GM21825 (cell line): ENCODE results near the gene C6orf89.

ENCODE experiments used
- ATAC-seq: cut with Tn5 transposase; IDR thresholded peaks from one replicate; pipeline ENCODE4 v1.9.1; 2021; ENCODE audit warnings: mild to moderate bottlenecking, moderate library complexity; ENCODE audit not compliant: unreplicated experiment

The C6orf89 gene

GRCh38 chr6:36885461-36886401 is at the start of gene C6orf89:
TSS of gene C6orf89 (plus strand) at chr6:36885952. CDS start at chr6:36899445, 13,493 bp downstream.
- ATAC-seq, result peak; percentile 94

GRCh38 chr6:36836111-36837021 is 49.4 kb upstream of the C6orf89 start:
- ATAC-seq, result no peak

- ATAC-seq, result no peak
Observed at GRCh38 chr6:36837022-36837339, 48.8 kb upstream of the C6orf89 start.

- no peak for ATAC-seq
Observed at GRCh38 chr6:36837686-36838085, 48.1 kb upstream of the C6orf89 start.

GRCh38 chr6:36838896-36839748 is 46.6 kb upstream of the C6orf89 start, which contains the start of gene CPNE5:
TSS of gene CPNE5 (minus strand) at chr6:36839444. CDS start at chr6:36839377, 67 bp downstream.
- ATAC-seq, result no peak

GRCh38 chr6:36839749-36840431 is 45.9 kb upstream of the C6orf89 start:
- ATAC-seq, result no peak

GRCh38 chr6:36840432-36841403 is 45.0 kb upstream of the C6orf89 start:
- ATAC-seq, result no peak

GRCh38 chr6:36841756-36842155 is 44.0 kb upstream of the C6orf89 start:
- ATAC-seq, result no peak

GRCh38 chr6:36843170-36843569 is 42.6 kb upstream of the C6orf89 start:
- ATAC-seq, result no peak

- ATAC-seq, result no peak
Observed at GRCh38 chr6:36844232-36845170, 41.3 kb upstream of the C6orf89 start.

GRCh38 chr6:36845233-36845632 is 40.5 kb upstream of the C6orf89 start:
- no peak for ATAC-seq

- ATAC-seq, result no peak
Observed at GRCh38 chr6:36847152-36847551, 38.6 kb upstream of the C6orf89 start.

GRCh38 chr6:36847991-36848390 is 37.8 kb upstream of the C6orf89 start:
- ATAC-seq, result no peak

- ATAC-seq, result no peak
Observed at GRCh38 chr6:36848658-36849441, 36.9 kb upstream of the C6orf89 start.

- ATAC-seq, result no peak
Observed at GRCh38 chr6:36850021-36850420, 35.7 kb upstream of the C6orf89 start.

GRCh38 chr6:36851149-36851614 is 34.6 kb upstream of the C6orf89 start:
- no peak for ATAC-seq

GRCh38 chr6:36851626-36852025 is 34.1 kb upstream of the C6orf89 start:
- ATAC-seq, result no peak
